NB4 (cell line): ENCODE data around the gene NFASC.

Experiments used
- CTCF ChIP-seq: IDR thresholded peaks from one replicate; pipeline ENCODE4 v1.5.1; 2012; ENCODE audit warnings: low read depth, low read length
- MAX ChIP-seq: IDR thresholded peaks from 2 replicates; pipeline ENCODE4 v1.6.1; 2011; ENCODE audit warnings: low read depth, low read length
- MYC ChIP-seq: IDR thresholded peaks from 2 replicates; pipeline ENCODE4 v1.6.1; 2011; ENCODE audit warnings: low read depth, low read length
- POLR2A ChIP-seq: IDR thresholded peaks from 2 replicates; pipeline ENCODE4 v1.6.1; 2011; ENCODE audit warnings: mild to moderate bottlenecking; ENCODE audit not compliant: insufficient read length; ENCODE audit errors: extremely low read depth

- TF ChIP-seq CTCF (no peak), POLR2A (no peak), MYC (no peak), MAX (no peak)
These were observed 76.0 kb downstream of the NFASC start for GRCh38 chr1:204946640-204947039.
